ENCODE results near the gene TATDN2.
"Not testable (repeated sequence)": the region's sequence is repeated elsewhere in the genome, so short reads cannot be mapped to it uniquely, and the experiment has no call there.

The TATDN2 gene

GRCh38 chr3:10268116-10268515 lies 19.9 kb downstream of the TATDN2 start:
- no peak overlapping the region for H3K27ac ChIP-seq (ENCODE audit: poor library complexity, severe bottlenecking)
- DNase-seq (ENCODE audit: low spot score): no peak
- no peak overlapping the region for H3K4me3 ChIP-seq (ENCODE audit: severe bottlenecking)
- TF ChIP-seq CTCF (IDR thresholded peaks at IDR 0.05; ENCODE audit: poor library complexity, severe bottlenecking): no peak
- peaks cover 64% of the 10 kb centered on the region for H3K36me3 ChIP-seq (ENCODE audit: low read depth)
- no peak for ATAC-seq (ENCODE audit: low read depth)
- no peaks in the 10 kb centered on the region for H3K9me3 ChIP-seq (ENCODE audit: severe bottlenecking)
- H3K27me3 ChIP-seq (ENCODE audit: insufficient read depth, poor library complexity, severe bottlenecking): no peaks in the 10 kb centered on the region
- H3K4me1 ChIP-seq (ENCODE audit: insufficient read depth, poor library complexity, severe bottlenecking): no peaks in the 10 kb centered on the region

- Histone ChIP-seq H3K36me3 (ENCODE audit: low read depth) (peaks cover 58% of the 10 kb centered on the region), H3K27ac (ENCODE audit: poor library complexity, severe bottlenecking) (no peak overlapping the region), H3K4me3 (ENCODE audit: severe bottlenecking) (no peak overlapping the region), H3K9me3 (ENCODE audit: severe bottlenecking) (no peaks in the 10 kb centered on the region), H3K4me1 (ENCODE audit: insufficient read depth, poor library complexity, severe bottlenecking) (no peaks in the 10 kb centered on the region), H3K27me3 (ENCODE audit: insufficient read depth, poor library complexity, severe bottlenecking) (no peaks in the 10 kb centered on the region)
- TF ChIP-seq CTCF (IDR thresholded peaks at IDR 0.05; ENCODE audit: poor library complexity, severe bottlenecking): no peak
- DNase-seq (ENCODE audit: low spot score) (no peak), ATAC-seq (ENCODE audit: low read depth) (no peak)
Measured at GRCh38 chr3:10268930-10269329, 20.7 kb downstream of the TATDN2 start.

GRCh38 chr3:10269443-10269842 lies 21.2 kb downstream of the TATDN2 start:
- Histone ChIP-seq H3K27ac (ENCODE audit: poor library complexity, severe bottlenecking) (no peak overlapping the region), H3K27me3 (ENCODE audit: insufficient read depth, poor library complexity, severe bottlenecking) (no peaks in the 10 kb centered on the region), H3K4me1 (ENCODE audit: insufficient read depth, poor library complexity, severe bottlenecking) (no peaks in the 10 kb centered on the region), H3K4me3 (ENCODE audit: severe bottlenecking) (no peak overlapping the region), H3K36me3 (ENCODE audit: low read depth) (peaks cover 58% of the 10 kb centered on the region), H3K9me3 (ENCODE audit: severe bottlenecking) (no peaks in the 10 kb centered on the region)
- ATAC-seq (ENCODE audit: low read depth) (no peak), DNase-seq (ENCODE audit: low spot score) (no peak)
- TF ChIP-seq CTCF (IDR thresholded peaks at IDR 0.05; ENCODE audit: poor library complexity, severe bottlenecking): no peak

GRCh38 chr3:10272476-10272875 lies 24.2 kb downstream of the TATDN2 start:
- H3K27ac ChIP-seq (ENCODE audit: poor library complexity, severe bottlenecking); DNase-seq (ENCODE audit: low spot score); H3K27me3 ChIP-seq (ENCODE audit: insufficient read depth, poor library complexity, severe bottlenecking); H3K9me3 ChIP-seq (ENCODE audit: severe bottlenecking); H3K4me1 ChIP-seq (ENCODE audit: insufficient read depth, poor library complexity, severe bottlenecking); ATAC-seq (ENCODE audit: low read depth); H3K4me3 ChIP-seq (ENCODE audit: severe bottlenecking): not testable (repeated sequence)
- peaks cover 69% of the 10 kb centered on the region for H3K36me3 ChIP-seq (ENCODE audit: low read depth)

GRCh38 chr3:10272977-10273376 lies 24.7 kb downstream of the TATDN2 start:
- no peak for ATAC-seq (ENCODE audit: low read depth)
- Histone ChIP-seq H3K4me3 (ENCODE audit: severe bottlenecking) (no peak overlapping the region), H3K27me3 (ENCODE audit: insufficient read depth, poor library complexity, severe bottlenecking) (no peaks in the 10 kb centered on the region), H3K9me3 (ENCODE audit: severe bottlenecking) (no peaks in the 10 kb centered on the region), H3K4me1 (ENCODE audit: insufficient read depth, poor library complexity, severe bottlenecking) (no peaks in the 10 kb centered on the region), H3K36me3 (ENCODE audit: low read depth) (peaks cover 69% of the 10 kb centered on the region), H3K27ac (ENCODE audit: poor library complexity, severe bottlenecking) (no peak overlapping the region)
- TF ChIP-seq CTCF (IDR thresholded peaks at IDR 0.05; ENCODE audit: poor library complexity, severe bottlenecking): no peak
- peak; percentile 2 for DNase-seq (ENCODE audit: low spot score)
